ENCODE results near the gene FHOD3.

Gene FHOD3

GRCh38 chr18:36535202-36535935, 237.9 kb downstream of the FHOD3 start:
- TF ChIP-seq REST (IDR thresholded peaks at IDR 0.05; ENCODE audit: insufficient read depth in 1 of 2, low read depth in 2 of 2, low read length in 2 of 2): no peak
- no peak for TF ChIP-seq SIN3A (IDR thresholded peaks at IDR 0.05; ENCODE audit: borderline replicate concordance, insufficient read depth, low read length)
- TF ChIP-seq TAF1 (IDR thresholded peaks at IDR 0.05; ENCODE audit: borderline replicate concordance, insufficient read depth, low read length): no peak
- no peak for TF ChIP-seq FOXP2 (optimal IDR thresholded peaks at IDR 0.05; ENCODE audit: borderline replicate concordance, extremely low read depth, extremely low read length, insufficient read depth)
- TF ChIP-seq POLR2AphosphoS5 (IDR thresholded peaks at IDR 0.05; ENCODE audit: low read depth, low read length): no peak

- TF ChIP-seq SIN3A (IDR thresholded peaks at IDR 0.05; ENCODE audit: borderline replicate concordance, insufficient read depth, low read length): no peak
- TF ChIP-seq FOXP2 (optimal IDR thresholded peaks at IDR 0.05; ENCODE audit: borderline replicate concordance, extremely low read depth, extremely low read length, insufficient read depth): no peak
- TF ChIP-seq TAF1 (IDR thresholded peaks at IDR 0.05; ENCODE audit: borderline replicate concordance, insufficient read depth, low read length): no peak
- TF ChIP-seq REST (IDR thresholded peaks at IDR 0.05; ENCODE audit: insufficient read depth in 1 of 2, low read depth in 2 of 2, low read length in 2 of 2): no peak
- no peak for TF ChIP-seq POLR2AphosphoS5 (IDR thresholded peaks at IDR 0.05; ENCODE audit: low read depth, low read length)
Observed at GRCh38 chr18:36536426-36536825, 238.9 kb downstream of the FHOD3 start.

- TF ChIP-seq TAF1 (IDR thresholded peaks at IDR 0.05; ENCODE audit: borderline replicate concordance, insufficient read depth, low read length) (no peak), FOXP2 (optimal IDR thresholded peaks at IDR 0.05; ENCODE audit: borderline replicate concordance, extremely low read depth, extremely low read length, insufficient read depth) (no peak), SIN3A (IDR thresholded peaks at IDR 0.05; ENCODE audit: borderline replicate concordance, insufficient read depth, low read length) (no peak), POLR2AphosphoS5 (IDR thresholded peaks at IDR 0.05; ENCODE audit: low read depth, low read length) (no peak), REST (IDR thresholded peaks at IDR 0.05; ENCODE audit: insufficient read depth in 1 of 2, low read depth in 2 of 2, low read length in 2 of 2) (no peak)
Observed at GRCh38 chr18:36537289-36537688, 239.8 kb downstream of the FHOD3 start.

GRCh38 chr18:36539674-36540231, 242.2 kb downstream of the FHOD3 start:
- no peak for TF ChIP-seq REST (IDR thresholded peaks at IDR 0.05; ENCODE audit: insufficient read depth in 1 of 2, low read depth in 2 of 2, low read length in 2 of 2)
- no peak for TF ChIP-seq POLR2AphosphoS5 (IDR thresholded peaks at IDR 0.05; ENCODE audit: low read depth, low read length)
- TF ChIP-seq TAF1 (IDR thresholded peaks at IDR 0.05; ENCODE audit: borderline replicate concordance, insufficient read depth, low read length): no peak
- TF ChIP-seq SIN3A (IDR thresholded peaks at IDR 0.05; ENCODE audit: borderline replicate concordance, insufficient read depth, low read length): no peak
- TF ChIP-seq FOXP2 (optimal IDR thresholded peaks at IDR 0.05; ENCODE audit: borderline replicate concordance, extremely low read depth, extremely low read length, insufficient read depth): no peak

Measured in PFSK-1 (cell line).